Dermis blood vessel endothelial cell (primary cell): ENCODE measurements around the gene ZC3H4. TPM values are rescaled to one million over a fixed set of nuclear protein-coding genes. Genes with fewer than 3 reads are reported as not detected.
"Not testable (repeated sequence)": the region's sequence is repeated elsewhere in the genome, so short reads cannot be mapped to it uniquely, and the experiment has no call there.

Experiments used
- DNase-seq: peaks from one replicate; pipeline ENCODE4 v3.0.0; 2010
- total RNA-seq: library from RNA; depleted of rRNA; stranded (reverse); fragments of >200 nt; gene quantifications from 2 replicates; pipeline ENCODE4 v1.2.3, GENCODE V29; 2014

The ZC3H4 gene
- total RNA-seq = 11.9 and 21.9 TPM in 2 replicates

DNA sequence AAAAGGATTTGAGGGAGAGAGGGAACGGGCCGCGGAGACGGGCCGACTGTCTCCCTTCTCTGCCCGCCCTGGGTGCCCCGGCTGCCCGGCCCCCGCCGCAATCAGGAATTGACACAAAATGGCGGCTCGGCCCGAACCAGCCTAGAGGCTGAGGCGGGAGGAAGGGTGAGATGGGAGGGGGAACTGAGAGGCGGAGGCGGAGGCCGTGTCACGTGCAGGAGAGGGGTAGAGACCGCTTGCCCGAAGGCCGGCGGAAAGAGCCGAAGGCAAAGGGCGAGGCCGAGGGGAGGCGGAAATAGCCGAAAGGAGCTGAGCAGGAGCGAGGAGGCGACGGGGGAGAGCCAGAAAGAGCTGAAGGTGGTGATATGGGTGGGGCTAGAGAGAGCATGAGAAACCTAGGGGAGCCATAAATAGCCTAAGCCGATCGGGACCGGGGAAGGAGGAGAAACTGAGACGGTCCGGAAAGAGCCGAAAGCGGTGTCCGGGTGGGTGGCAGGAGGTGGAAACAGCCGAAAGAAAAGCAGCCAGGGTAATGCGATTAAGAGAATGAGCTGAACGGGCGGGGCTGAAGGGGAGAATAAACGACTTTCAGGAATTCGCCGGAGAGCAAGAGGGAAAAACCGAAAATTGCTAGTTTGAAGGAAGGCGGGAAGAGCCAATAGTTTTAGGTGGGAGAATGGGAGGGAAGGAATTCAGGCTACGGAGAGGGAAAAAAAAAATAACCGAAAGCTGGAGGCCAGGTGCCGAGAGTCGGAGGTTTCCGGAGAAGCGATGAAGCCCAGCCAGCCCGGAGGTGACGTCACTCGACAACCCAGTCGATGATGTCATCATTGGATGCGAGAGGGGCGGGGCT lies at the start of gene ZC3H4:
ZC3H4 (minus strand) TSS at position 780 of the 853 bp plus-strand sequence. CDS start 1,192 bp downstream, outside the sequence.
- peak; percentile 99 for DNase-seq

DNA sequence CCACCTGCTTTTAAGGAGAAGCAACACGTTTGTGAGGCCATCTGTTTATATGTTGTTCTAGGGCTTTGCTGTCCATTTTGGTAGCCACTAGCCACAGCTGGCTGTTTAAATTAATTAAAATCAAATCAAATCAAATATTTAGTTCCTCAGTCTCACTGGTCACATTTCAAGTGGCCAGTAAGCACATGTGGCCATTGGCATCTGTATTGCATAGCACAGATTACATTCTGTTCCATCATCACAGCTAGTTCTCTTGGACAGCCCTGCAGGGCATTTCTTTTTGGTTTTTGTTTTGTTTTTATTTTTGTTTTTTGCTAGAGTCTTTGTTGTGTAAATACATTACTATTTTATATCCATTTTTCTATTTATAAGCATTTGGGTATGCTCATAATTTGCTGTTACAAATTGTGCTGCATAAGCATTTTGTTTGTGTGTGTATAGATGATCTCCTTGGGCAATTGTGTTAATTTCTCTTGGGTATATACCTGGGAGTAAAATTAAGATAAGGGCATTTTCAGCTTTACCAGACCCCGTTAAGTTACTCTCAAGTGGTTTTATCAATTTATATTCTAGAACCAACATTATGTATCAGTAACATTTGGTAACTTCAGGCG lies 48.4 kb upstream of the ZC3H4 start:
- DNase-seq = no peak

DNA sequence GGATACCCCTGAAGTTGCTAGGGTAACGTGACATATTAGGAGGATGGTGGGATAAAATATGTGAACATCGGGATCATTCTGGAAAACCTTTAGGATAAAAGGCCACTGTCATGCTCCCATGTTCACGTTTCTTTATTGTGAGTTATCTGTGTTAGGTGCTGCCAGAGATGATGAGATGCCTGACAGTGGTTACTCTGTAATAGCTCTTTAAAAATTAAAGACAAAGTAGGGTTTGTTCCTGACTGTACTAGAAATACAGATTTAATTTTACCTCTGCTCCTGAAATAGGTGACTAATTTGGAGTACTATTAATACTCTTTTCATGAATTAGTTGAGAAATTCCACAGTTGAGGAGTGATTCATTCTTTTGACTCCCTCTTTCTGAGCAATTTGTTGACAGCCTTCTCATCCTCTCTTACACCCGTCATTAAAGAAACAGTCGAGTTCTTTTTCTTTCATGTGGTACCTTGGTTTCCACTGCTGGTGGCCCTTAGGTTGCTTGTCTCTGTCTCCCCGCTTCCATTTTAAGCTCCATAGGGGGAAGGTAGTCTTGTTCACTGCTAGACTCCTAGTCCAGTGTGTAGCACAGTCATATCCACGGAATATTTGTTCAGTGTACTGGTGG lies 45.4 kb upstream of the ZC3H4 start:
- DNase-seq = peak; percentile 65

DNA sequence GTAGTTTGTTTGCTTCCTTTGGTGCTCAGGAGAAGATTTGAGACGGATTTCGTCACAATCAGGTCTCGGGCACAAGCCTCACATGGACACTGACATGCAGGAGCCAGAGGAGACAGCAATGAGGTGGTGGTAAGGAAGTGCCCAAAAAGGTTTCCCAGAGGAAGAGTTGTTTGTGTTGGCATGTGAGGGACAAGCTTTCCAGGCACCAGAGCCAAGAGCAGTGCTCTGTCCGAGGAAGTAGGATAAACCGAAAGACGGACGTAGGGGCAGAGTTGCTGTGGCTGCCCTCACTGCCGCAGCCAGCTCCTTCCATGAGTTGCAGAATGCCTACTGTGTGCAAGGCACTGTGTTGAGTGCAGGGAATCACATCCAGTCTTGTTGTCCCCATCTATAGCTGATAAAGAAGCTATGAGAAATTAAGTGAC lies 44.8 kb upstream of the ZC3H4 start:
- peak; percentile 75 for DNase-seq

DNA sequence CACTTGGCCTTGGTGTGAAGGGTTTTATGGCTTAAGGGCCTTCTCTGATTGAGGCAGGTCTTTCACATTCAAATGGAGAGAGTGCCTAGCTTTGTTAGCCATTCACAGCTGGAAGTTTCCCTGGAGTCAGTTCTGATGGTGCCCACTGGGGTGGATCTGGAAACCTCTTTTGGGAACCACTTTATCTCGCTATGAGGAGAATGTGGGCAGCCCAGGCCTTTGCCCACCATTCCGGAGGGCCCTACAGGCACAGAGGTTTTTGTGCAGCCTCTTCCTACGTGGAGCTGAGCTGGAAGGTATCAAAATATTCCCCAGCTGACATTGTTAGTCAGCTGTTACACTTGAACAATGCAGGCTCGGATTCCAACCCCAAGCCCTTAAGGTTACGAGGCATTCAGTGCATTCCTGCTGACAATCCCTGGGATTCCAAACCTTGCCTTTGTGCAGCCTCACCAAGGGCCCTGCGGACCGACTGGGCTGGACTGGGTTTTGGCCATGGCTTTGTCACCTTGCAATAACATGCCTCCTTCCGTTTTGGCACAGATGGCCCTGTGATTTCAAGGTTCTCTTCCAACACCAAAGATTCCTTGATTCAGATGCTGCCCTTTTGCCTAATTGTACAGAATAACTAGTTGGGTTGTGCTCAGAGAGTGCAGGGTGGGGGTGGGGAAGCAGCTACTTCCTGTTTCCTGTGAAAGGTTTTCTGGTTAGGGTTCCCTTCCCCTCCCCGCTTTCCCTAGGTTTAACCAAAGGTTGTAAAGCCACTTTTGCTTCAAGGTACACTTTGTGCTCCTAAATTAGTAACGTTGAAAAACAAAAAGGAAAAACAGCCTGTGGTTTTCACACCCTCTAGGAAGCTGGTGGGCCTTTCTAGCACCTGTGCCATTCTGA lies 44.1 kb upstream of the ZC3H4 start:
- DNase-seq = peak; percentile 95

DNA sequence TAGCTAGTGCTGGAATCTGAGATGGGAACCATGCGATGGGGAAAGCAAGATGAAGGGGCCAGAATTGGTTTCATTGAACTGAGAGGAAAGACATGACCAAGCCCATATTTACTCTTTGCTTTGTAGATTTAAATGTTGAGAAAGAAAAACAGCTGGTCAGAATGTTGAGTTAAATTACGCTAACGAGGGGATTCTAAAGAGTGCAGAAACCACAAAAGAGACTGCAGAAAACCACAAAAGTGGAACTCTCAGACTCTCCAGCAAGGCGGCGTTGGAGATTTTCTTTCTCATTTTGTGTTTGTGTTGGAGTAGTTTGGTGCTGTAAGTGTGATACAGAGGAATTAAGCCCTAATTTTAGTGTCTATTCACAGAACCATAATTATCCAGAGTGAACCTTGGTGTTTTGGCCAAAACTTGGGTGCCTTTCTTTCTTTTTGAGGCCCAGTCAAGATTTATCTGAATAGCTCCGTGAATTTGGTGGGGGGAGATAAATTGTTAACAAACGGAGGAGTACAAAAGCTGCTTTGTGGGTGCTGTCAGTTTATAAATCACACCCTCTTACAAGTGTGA lies 43.4 kb upstream of the ZC3H4 start:
- DNase-seq = no peak

DNA sequence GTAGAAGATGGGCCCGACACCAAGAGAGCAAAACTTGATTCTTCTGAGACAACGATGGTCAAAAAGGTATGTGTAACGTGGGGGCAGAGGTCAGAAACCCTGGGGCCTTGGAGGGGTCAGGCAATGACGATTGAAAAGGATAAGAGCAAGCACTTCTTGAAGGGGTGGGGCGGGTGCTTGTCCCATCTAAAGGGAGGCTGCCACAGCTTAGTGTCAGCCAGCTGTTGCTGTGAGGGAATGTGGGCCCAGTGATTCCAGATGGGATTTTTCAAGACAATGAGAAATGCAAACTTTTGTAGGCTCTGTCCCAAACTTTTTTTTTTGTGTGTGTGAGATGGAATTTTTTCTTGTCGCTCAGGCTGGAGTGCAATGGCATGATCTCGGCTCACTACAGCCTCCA lies 41.6 kb upstream of the ZC3H4 start:
- DNase-seq = no peak

DNA sequence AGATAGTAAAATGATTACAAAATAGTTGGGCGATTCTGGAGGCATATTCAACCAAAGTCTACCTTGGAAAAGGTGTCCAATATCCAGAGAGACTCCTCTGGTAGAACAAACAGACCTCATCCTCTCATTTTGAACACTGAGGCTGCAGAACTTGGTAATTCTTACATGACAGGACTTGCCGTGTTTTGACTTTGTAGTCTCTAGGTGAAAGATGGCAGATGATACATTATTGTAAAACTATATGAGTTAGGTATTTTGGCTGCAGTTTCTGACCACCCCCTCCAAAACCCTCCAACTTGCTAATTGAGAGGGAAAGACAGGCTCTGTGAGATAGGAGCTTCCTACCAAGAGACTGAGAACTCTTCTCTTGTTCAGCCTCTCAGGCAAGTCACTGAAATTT lies 39.7 kb upstream of the ZC3H4 start:
- DNase-seq = no peak

DNA sequence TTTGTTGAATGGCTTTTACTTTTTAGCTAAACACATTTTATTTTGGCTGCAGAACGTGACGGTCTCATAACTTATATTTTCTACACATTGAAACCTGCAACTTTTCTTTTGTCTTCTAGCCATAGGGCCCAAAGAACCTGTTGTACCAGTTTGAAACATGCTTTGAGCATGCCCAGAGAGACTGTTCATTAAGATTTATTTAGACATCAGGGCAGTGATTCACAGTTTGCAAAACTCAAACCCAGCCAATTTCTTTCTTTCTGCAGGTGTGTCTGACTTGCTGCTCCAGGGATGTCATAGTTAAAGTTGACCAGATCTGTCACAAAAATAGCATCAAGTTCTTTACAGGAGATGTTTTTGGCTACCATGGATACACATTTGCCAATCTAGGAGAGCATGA lies 39.1 kb upstream of the ZC3H4 start:
- peak; percentile 21 for DNase-seq

DNA sequence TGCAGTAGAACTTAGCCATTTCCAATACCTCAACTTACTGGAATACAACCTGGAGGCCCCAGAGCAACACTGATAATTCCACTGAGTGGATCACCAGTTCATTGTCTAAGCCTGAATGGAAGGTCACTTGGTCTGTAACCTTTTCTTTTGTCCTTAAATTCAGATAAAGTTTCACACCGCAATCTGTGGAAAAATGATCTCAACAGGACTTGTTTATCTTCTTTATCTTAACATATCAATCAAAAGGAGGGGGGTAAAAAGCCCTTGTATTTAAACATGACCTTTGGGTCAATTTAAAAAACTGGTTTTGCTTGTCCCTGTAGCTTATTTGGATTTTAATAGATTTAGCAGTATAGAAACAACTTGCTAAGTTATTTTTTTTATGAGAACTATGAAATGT lies 38.6 kb upstream of the ZC3H4 start:
- DNase-seq = peak; percentile 65

DNA sequence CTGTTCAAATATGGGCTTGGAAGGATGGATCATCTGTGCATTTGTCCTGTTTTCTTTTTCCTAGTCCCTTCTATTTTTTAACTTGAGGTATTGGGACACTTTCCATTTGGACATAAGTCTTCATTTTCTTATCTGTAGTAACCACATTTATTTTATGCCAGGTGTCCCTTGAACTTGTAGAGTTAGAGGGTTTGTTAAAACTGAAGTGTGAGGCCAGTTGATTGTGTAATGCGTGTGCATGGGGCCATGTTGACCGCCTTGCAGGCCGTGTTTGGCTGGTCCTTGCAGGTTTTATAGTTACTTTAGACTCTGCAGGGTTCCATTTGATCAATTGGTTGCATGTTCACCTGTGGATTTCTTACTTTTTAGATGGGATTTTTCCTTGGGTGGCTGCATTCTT lies 38.1 kb upstream of the ZC3H4 start:
- DNase-seq = no peak

DNA sequence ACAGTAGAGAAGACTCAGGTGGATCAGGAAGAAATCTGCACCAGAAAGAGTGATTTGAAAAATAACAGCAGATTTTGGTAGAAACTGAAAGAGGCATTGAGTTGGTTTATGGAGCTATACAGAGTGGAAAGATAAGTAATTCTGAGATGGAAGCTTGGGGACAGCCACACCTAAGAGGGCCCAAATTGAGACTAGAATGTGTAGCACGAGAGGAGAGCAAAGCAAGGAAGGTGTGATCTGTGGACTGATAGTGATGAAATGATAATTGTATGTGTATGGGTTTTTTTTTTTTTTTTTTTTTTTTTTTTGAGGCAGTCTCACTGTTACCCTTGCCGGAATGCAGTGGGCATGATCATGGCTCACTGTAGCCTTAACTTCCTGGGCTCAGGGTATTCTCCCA lies 33.3 kb upstream of the ZC3H4 start:
- DNase-seq = no peak

DNA sequence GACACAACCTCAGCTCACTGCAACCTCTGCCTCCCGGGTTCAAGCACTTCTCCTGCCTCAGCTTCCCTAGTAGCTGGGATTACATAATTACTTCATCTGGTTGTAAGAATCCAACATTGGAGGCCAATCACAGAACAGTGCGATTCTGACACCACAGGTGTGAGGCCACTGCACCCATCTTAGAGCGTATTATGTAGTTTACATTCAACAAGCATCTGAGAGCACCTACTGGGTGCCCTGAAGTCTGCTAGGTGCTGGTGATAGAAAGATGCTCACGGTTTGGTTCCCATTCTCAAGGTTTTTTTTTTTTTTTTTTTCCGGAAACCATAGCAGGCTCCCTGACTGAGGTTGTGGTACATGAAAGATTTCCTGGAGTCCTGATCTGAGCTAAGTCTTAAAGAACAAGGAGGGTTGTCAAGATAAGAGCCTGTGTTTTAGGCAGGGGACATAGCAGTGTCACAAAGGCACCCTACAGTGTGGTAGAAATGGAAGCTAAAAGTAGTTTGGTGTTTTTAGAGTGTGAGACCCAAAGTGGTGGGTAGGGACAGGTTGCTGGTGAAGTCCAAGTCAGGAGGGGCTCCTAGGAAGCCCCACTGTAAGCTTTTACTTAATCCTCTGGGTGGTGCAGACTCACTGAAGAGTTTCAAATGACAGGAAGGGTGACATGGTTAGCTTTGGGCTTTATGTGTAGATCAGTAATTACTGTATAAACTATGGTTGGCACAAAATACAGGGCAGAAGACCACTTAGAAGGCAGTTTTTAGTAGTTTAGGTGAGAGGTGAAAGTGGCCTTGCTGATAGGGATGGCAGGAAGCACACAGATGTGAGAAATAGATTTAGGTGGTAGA lies 32.3 kb upstream of the ZC3H4 start:
- DNase-seq = no peak

DNA sequence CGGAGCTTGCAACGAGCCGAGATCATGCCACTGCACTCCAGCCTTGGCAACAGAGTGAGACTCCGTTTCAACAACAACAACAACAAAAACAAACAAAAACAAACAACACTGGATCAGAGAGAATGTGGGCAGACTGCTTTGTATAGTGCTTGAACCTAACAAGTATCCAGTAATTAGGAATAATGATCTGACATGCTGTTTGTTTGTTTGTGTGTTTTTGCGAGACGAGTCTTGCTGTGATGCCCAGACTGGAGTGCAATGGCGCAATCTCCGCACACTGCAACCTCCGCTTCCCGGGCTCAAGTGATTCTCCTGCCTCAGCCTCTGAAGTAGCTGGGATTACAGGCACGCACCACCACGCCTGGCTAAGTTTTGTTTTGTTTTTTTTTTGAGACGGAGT lies 31.1 kb upstream of the ZC3H4 start:
- no peak for DNase-seq

DNA sequence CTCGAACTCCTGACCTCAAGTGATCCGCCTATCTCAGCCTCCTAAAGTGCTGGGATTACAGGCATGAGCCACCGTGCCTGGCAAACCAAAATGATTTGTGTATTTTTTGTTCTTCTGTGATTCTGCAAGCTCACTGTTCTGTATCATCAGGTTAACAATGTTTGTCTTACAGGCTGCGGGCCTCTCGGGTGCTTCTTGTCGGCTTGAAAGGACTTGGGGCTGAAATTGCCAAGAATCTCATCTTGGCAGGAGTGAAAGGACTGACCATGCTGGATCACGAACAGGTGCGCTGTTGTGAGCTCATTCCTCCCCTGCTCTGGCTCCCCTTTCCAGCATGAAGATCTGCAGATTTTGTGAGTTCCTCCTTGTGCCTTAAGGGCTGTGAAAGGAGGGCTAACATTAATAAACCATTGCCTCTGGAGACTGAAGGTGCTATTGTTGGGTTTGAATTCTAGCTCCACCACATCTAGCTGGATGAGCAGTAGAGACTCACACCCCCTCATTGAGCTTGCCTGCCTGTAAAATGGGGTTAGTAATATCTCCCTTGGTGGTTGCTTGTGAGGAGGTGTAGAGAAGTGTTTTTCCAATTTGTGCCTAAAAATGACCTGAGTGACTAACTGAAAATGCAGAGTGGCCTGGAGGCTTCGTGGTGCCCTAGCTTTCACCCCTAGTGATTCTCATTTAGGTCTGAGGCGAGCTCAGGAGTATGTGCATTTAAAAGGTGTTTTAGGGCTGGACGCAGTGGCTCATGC lies 29.9 kb upstream of the ZC3H4 start:
- DNase-seq = no peak

DNA sequence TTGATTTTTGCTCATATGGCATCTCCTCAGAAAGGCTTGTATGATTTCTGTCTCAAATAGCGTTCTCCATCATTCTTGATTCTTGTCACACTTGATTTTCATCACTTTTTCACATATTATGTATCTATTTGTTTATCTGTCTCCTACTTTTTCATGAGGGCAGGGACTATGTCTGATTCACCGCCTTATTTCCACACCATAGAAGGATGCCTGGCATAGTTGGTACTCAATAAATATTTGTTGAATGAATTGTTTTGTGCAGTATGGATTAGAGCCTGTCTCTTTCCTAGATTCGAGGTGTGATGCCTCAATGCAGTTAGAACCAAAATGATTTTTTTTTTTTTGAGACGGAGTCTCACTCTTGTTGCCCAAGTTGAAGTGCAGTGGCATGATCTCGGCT lies 29.2 kb upstream of the ZC3H4 start:
- DNase-seq = no peak

DNA sequence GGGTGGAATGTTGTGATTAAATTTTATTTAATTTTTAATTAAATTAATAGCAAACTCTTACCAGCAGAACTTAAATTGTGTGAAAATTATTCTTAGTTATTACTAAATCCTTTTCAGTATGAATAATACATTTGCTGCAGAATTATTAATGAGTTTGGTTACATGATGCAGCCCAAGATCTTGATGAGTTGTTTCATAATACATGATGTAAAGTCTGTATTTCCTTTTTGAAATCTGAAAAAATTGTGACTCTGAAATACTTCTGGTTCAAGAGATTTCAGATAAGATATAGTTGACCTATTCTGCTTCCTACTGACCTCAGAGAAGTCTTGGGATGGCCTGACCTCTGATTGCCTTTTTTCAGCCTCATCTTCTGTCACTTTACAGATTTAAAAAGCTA lies 28.1 kb upstream of the ZC3H4 start:
- DNase-seq = no peak

DNA sequence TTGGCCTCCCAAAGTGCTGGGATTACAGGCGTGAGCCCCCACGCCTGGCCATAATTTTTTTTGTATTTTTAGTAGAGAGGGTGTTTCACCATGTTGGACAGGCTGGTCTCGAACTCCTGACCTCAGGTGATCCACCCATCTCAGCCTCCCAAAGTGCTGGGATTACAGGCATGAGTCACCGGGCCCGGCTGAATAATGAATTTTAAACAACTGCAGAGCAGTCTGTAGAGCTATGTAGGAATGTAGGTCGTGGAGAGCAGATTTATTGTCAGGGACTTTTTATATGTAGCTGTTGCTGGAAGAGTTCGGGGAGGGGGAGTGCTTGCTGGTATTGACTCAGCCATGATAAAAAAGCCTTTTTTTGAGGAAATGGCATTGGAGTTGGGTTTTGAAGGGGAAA lies 27.7 kb upstream of the ZC3H4 start:
- not testable (repeated sequence) for DNase-seq

DNA sequence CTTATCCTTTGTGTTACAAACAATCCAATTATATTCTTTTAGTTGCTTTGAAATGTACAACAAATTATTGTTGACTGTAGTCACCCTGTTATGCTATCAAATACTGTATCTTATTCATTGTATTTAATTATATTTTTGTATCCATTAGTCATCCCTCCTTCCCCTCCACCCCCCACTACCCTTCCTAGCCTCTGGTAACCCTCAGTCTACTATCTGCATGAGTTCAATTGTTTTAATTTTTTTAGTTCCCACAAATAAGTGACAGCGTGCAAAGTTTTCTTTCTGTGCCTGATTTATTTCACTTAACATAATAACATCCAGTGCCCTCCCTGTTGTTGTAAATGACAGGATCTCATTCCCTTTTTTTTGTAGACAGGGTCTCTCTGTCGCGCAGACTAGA lies 21.6 kb upstream of the ZC3H4 start:
- peak; percentile 47 for DNase-seq

DNA sequence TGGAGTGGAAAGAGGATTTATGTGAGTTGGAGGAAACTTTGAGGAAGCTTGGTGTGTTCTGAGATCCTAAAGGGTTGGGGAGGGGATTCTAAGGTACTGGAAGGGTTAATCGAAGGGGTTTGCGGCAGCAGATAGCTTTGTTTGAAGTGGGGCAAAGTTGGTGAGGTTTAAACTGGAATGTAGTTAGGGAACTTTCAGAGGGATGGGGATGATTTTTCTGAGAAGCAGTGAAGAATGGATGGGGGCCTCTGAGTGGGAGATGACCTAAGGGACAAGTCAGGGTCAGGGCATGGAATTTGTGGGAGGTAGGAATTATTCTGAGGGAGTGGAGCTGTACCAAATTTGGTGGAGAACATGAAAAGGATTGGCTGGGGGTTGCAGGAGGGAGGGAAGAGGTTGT lies 21.0 kb upstream of the ZC3H4 start:
- DNase-seq = no peak

DNA sequence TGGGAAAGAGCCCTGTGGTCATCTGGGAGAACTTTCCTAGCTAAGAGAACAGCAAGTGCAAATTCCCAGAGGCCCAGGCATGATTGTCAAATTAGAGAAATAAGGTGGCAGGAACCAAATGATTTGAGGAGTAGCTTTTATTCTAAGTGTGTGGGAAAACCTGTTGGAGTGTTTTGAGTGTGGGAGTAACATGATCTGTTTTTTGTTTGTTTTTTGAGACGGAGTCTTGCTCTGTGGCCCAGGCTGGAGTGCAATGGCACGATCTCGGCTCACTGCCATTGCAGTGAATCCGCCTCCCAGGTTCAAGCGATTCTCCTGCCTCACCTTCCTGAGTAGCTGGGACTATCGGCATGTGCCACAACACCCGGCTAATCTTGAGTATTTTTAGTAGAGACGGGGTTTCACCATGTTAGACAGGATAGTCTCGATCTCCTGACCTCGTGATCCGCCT lies 19.5 kb upstream of the ZC3H4 start:
- no peak for DNase-seq
